AG09309 (cell line): Measurements from ENCODE around the gene ROR2.

Experiments
- DNase-seq: peaks from one replicate; pipeline ENCODE4 v3.0.0-alpha.2; 2010; ENCODE audit warnings: low read depth
- H3K4me3 ChIP-seq: 2 replicates; pipeline ENCODE4 v1.5.1; 2011; ENCODE audit warnings: mild to moderate bottlenecking, low read depth, low read length, moderate library complexity; ENCODE audit not compliant: control insufficient read depth
- CTCF ChIP-seq: IDR thresholded peaks from 2 replicates; pipeline ENCODE4 v1.5.1; 2011; ENCODE audit warnings: mild to moderate bottlenecking, low read depth, low read length, inconsistent platforms; ENCODE audit not compliant: insufficient read depth, control insufficient read depth; ENCODE audit errors: missing control alignments

The ROR2 gene

GRCh38 chr9:91736898-91737601 lies 213.0 kb downstream of the ROR2 start:
- no peak for TF ChIP-seq CTCF
- no peak for DNase-seq
- no peak overlapping the region for H3K4me3 ChIP-seq

- TF ChIP-seq CTCF: no peak
- no peak for DNase-seq
- H3K4me3 ChIP-seq: no peak overlapping the region
Observed at GRCh38 chr9:91736311-91736710, 213.7 kb downstream of the ROR2 start.

GRCh38 chr9:91735049-91735448 lies 215.0 kb downstream of the ROR2 start:
- H3K4me3 ChIP-seq: no peak overlapping the region
- DNase-seq: no peak
- no peak for TF ChIP-seq CTCF

- H3K4me3 ChIP-seq: no peak overlapping the region
- DNase-seq: no peak
- TF ChIP-seq CTCF: peak; percentile 97
Observed at GRCh38 chr9:91734371-91734981, 215.6 kb downstream of the ROR2 start.

- no peak overlapping the region for H3K4me3 ChIP-seq
- DNase-seq: no peak
- no peak for TF ChIP-seq CTCF
Observed at GRCh38 chr9:91733006-91733624, 216.9 kb downstream of the ROR2 start.

GRCh38 chr9:91732187-91733005 lies 217.6 kb downstream of the ROR2 start:
- no peak overlapping the region for H3K4me3 ChIP-seq
- DNase-seq: no peak
- no peak for TF ChIP-seq CTCF
